IMR-90 (cell line): ENCODE measurements around the gene CHRM4. TPM values are rescaled to one million over a fixed set of nuclear protein-coding genes. Genes with fewer than 3 reads are reported as not detected.

Source experiments
- ATAC-seq: fragments of 200-7000 bp; cut with Tn5 transposase; 2 replicates; pipeline ENCODE4 v1.9.1; 2020; ENCODE audit warnings: low read depth, mild to moderate bottlenecking, moderate library complexity
- BruUV-seq: library from RNA; stranded (reverse); fragments of 400-500 nt; replicated peaks from 2 replicates; lab custom pipeline; 2021; lab: Mats Ljungman, UMichigan
- CTCF ChIA-PET: fragments of 300-600 bp; formaldehyde crosslinking; extraction: SDS; loops from one replicate; lab custom pipeline; 2021; ENCODE audit warnings: antibody characterized with exemption; lab: Yijun Ruan, JAX
- POLR2A ChIA-PET: fragments of 300-600 bp; sonication (Branson Sonifier 250); formaldehyde crosslinking; loops from one replicate; lab custom pipeline; 2022; ENCODE audit warnings: antibody characterized with exemption; ENCODE audit not compliant: unreplicated experiment; lab: Charles Lee
- DNase-seq: peaks from one replicate; pipeline ENCODE4 v3.0.0; 2013
- H2AFZ ChIP-seq: replicated peaks from 2 replicates; pipeline ENCODE3; 2013; ENCODE audit warnings: low read length, mild to moderate bottlenecking; ENCODE audit not compliant: poor library complexity
- H2AK5ac ChIP-seq: 2 replicates; pipeline ENCODE4 v1.6.1; 2013; ENCODE audit warnings: low read depth, low read length, inconsistent platforms
- H2AK9ac ChIP-seq: replicated peaks from 2 replicates; pipeline ENCODE3; 2013; ENCODE audit warnings: mild to moderate bottlenecking, low read depth, low read length, moderate library complexity; ENCODE audit not compliant: poor library complexity
- H2BK120ac ChIP-seq: 2 replicates; pipeline ENCODE4 v1.6.1; 2013; ENCODE audit warnings: low read depth, low read length, inconsistent platforms
- H2BK15ac ChIP-seq: 3 replicates; pipeline ENCODE4 v1.6.1; 2013; ENCODE audit warnings: low read depth, low read length, inconsistent platforms
- H2BK20ac ChIP-seq: 2 replicates; pipeline ENCODE4 v1.6.1; 2013; ENCODE audit warnings: low read depth, mild to moderate bottlenecking, inconsistent platforms, low read length, moderate library complexity
- H2BK5ac ChIP-seq: 2 replicates; pipeline ENCODE4 v1.6.1; 2013; ENCODE audit warnings: mild to moderate bottlenecking, low read depth, low read length, inconsistent platforms; ENCODE audit not compliant: poor library complexity, severe bottlenecking
- H3K14ac ChIP-seq: replicated peaks from 2 replicates; pipeline ENCODE4 v1.6.1; 2013; ENCODE audit warnings: low read depth, low read length, inconsistent platforms
- H3K18ac ChIP-seq: 2 replicates; pipeline ENCODE4 v1.6.1; 2013; ENCODE audit warnings: low read depth, low read length, control low read depth
- H3K23ac ChIP-seq: 2 replicates; pipeline ENCODE4 v1.6.1; 2013; ENCODE audit warnings: low read depth, low read length, inconsistent platforms
- H3K27ac ChIP-seq: 2 replicates; pipeline ENCODE4 v1.5.1; 2013; ENCODE audit warnings: mild to moderate bottlenecking, control low read depth, low read length; ENCODE audit not compliant: insufficient read depth
- H3K27me3 ChIP-seq: 2 replicates; pipeline ENCODE4 v1.6.1; 2013; ENCODE audit warnings: low read length; ENCODE audit not compliant: control insufficient read depth, insufficient read depth
- H3K36me3 ChIP-seq: 2 replicates; pipeline ENCODE4 v1.6.1; 2013; ENCODE audit warnings: low read length, mixed read lengths; ENCODE audit not compliant: control insufficient read depth, insufficient read depth
- H3K4ac ChIP-seq: 2 replicates; pipeline ENCODE4 v1.6.1; 2013; ENCODE audit warnings: low read depth, low read length, inconsistent platforms
- H3K4me1 ChIP-seq: 2 replicates; pipeline ENCODE4 v1.6.1; 2013; ENCODE audit warnings: low read length, mixed read lengths; ENCODE audit not compliant: control insufficient read depth, insufficient read depth
- H3K4me2 ChIP-seq: 2 replicates; pipeline ENCODE4 v1.6.1; 2013; ENCODE audit warnings: low read depth, mild to moderate bottlenecking, control low read depth, low read length, moderate library complexity
- H3K4me3 ChIP-seq: 2 replicates; pipeline ENCODE4 v1.5.1; 2013; ENCODE audit warnings: low read depth, mild to moderate bottlenecking, control low read depth, low read length, moderate library complexity; ENCODE audit not compliant: insufficient read depth
- H3K56ac ChIP-seq: 2 replicates; pipeline ENCODE4 v1.6.1; 2013; ENCODE audit warnings: low read length, inconsistent platforms; ENCODE audit not compliant: insufficient read depth; ENCODE audit errors: extremely low read depth
- H3K79me1 ChIP-seq, 2 experiments: 2 replicates each; pipeline ENCODE4 v1.6.1; 2013; ENCODE audit warnings: low read length in 2 of 2, inconsistent platforms in 1 of 2, low read depth in 1 of 2
- H3K9ac ChIP-seq: 2 replicates; pipeline ENCODE4 v1.6.1; 2013; ENCODE audit warnings: low read depth, low read length, control low read depth
- H3K9me1 ChIP-seq: 2 replicates; pipeline ENCODE4 v1.6.1; 2013; ENCODE audit warnings: low read length, inconsistent platforms; ENCODE audit not compliant: insufficient read depth
- H3K9me3 ChIP-seq: 2 replicates; pipeline ENCODE4 v1.6.1; 2013; ENCODE audit warnings: low read length; ENCODE audit not compliant: control insufficient read depth, insufficient read depth
- H4K20me1 ChIP-seq: 2 replicates; pipeline ENCODE4 v1.6.1; 2013; ENCODE audit warnings: low read length, inconsistent platforms; ENCODE audit not compliant: insufficient read depth
- H4K5ac ChIP-seq: 2 replicates; pipeline ENCODE4 v1.6.1; 2013; ENCODE audit warnings: mild to moderate bottlenecking, low read depth, low read length, control low read depth
- H4K8ac ChIP-seq, 2 experiments: 2 replicates each; pipeline ENCODE4 v1.6.1; 2013; ENCODE audit warnings: low read depth in 2 of 2, low read length in 2 of 2, control low read depth in 1 of 2, inconsistent platforms in 1 of 2
- H4K91ac ChIP-seq: 2 replicates; pipeline ENCODE4 v1.6.1; 2013; ENCODE audit warnings: low read depth, low read length, inconsistent platforms; ENCODE audit not compliant: insufficient read depth
- CEBPB ChIP-seq: IDR thresholded peaks from 2 replicates; pipeline ENCODE4 v1.6.1; 2012; ENCODE audit warnings: low read depth, low read length, improper control_type of control experiment
- ELK1 ChIP-seq: fragments of 150-350 bp; IDR thresholded peaks from 2 replicates; pipeline ENCODE4 v1.6.1; 2016; ENCODE audit warnings: low read depth, mild to moderate bottlenecking, low read length, moderate library complexity, borderline replicate concordance
- MAZ ChIP-seq: IDR thresholded peaks from 2 replicates; pipeline ENCODE4 v1.6.1; 2012; ENCODE audit warnings: low read depth, mild to moderate bottlenecking, low read length, improper control_type of control experiment, moderate library complexity, borderline replicate concordance
- RCOR1 ChIP-seq: IDR thresholded peaks from 2 replicates; pipeline ENCODE4 v1.6.1; 2012; ENCODE audit warnings: mild to moderate bottlenecking, low read length, improper control_type of control experiment; ENCODE audit not compliant: insufficient replicate concordance
- SMC3 ChIP-seq: fragments of 150-350 bp; IDR thresholded peaks from 2 replicates; pipeline ENCODE4 v1.6.1; 2016; ENCODE audit warnings: low read depth, mild to moderate bottlenecking, antibody characterized with exemption, low read length, moderate library complexity
- WGBS, 2 experiments: methylation state at CpG; one replicate each; pipeline versions ENCODE4 v1.1.5 to v1.1.7; 2013; ENCODE audit warnings: missing lambda C conversion rate in 2 of 2; ENCODE audit not compliant: insufficient read length in 1 of 2; ENCODE audit errors: extremely low coverage in 2 of 2; 5-methylcytosine and 5-hydroxymethylcytosine counted together
- dilution Hi-C: fragments of 300-500 bp; cut with HindIII; formaldehyde crosslinking; loops from one replicate; pipeline ENCODE4 v1.14.3; 2018; ENCODE audit warnings: low sequenced_read_pairs; ENCODE audit not compliant: unreplicated experiment
- in situ Hi-C: fragments of 300-500 bp; cut with MboI; formaldehyde crosslinking; loops from 3 replicates; pipeline ENCODE4 v1.14.3; 2019; ENCODE audit warnings: low sequenced_read_pairs, inconsistent platforms, mixed read lengths
- intact Hi-C: fragments of 100-400 bp; cut with micrococcal nuclease; formaldehyde crosslinking; loops from 2 replicates; pipeline ENCODE4 v1.10.0; 2022
- polyA plus RNA-seq, 3 experiments: library from polyadenylated mRNA; depleted of rRNA; stranded (reverse); fragments of >200 nt; gene quantifications; 2 replicates each; pipeline ENCODE4 v1.2.3, GENCODE V29; 2012; ENCODE audit warnings: low replicate concordance in 1 of 3
- total RNA-seq: library from RNA; depleted of rRNA; stranded (reverse); fragments of >200 nt; gene quantifications from 2 replicates; pipeline ENCODE4 v1.2.3, GENCODE V29; 2012

The CHRM4 gene
- total and polyA plus RNA-seq, 2 of the 4 experiments (the other 2 are of a cell fraction), result 0.09 to 0.18 TPM

- Histone ChIP-seq H2AK9ac (no peak overlapping the region), H3K4me2 (no peak overlapping the region), H4K5ac (no peak overlapping the region), H3K9me1 (0 out of 2 replicates have a peak, but pooled peaks cover 5% of the 10 kb centered on the region), H3K4me1 (peaks cover 12% of the 10 kb centered on the region), H3K23ac (no peak overlapping the region), H3K27me3 (peaks cover 15% of the 10 kb centered on the region), H2AK5ac (no peak overlapping the region), H2BK15ac (no peak overlapping the region), H3K4me3 (no peak overlapping the region), H3K9ac (no peak overlapping the region), H3K14ac (no peak overlapping the region), H4K20me1 (peaks cover 3% of the 10 kb centered on the region), H3K56ac (no peak overlapping the region), H2BK20ac (no peak overlapping the region), H3K79me1 (peaks cover 0 to 11% of the 10 kb centered on the region in 2 experiments; a peak in 2 of 4 replicates), H2BK120ac (no peak overlapping the region), H3K27ac (no peak overlapping the region), H3K4ac (no peak overlapping the region), H3K36me3 (no peaks in the 10 kb centered on the region), H3K9me3 (no peaks in the 10 kb centered on the region), H4K91ac (no peak overlapping the region), H2AFZ (no peak overlapping the region), H2BK5ac (no peak overlapping the region), H3K18ac (no peak overlapping the region), H4K8ac (no peak overlapping the region)
- ChIA-PET CTCF (interaction anchor here (0.5 to 1.5 kb wide), 4 partner anchors 8 to 739 kb away, joined by 3 to 4 read pairs (median 4); partner anchors contain the start of gene CHRM4), POLR2A (interaction anchor here (0.6 kb wide), 1 partner anchor 314 kb away, joined by 5 read pairs; no protein-coding TSS in a partner anchor)
- in situ Hi-C loops (no loop called here), intact Hi-C loops (loop anchor here (10.0 kb wide), 1 partner anchor 301 kb away; no protein-coding TSS in a partner anchor), dilution Hi-C loops (no loop called here)
- TF ChIP-seq ELK1 (no peak), RCOR1 (no peak), CEBPB (no peak), MAZ (no peak), SMC3 (no peak)
- ATAC-seq (no peak), DNase-seq (no peak)
- no CpG with 5 or more reads among the region's 12 CpGs for WGBS, 2 experiments
- no TSS peak for BruUV-seq
These were observed 7.4 kb downstream of the CHRM4 start for GRCh38 chr11:46383974-46384701.
